ENCODE results near the gene SGK1.
A peak's percentile ranks its signal among the peaks of the same experiment; 100 is the strongest.
"Not testable (repeated sequence)": the region's sequence is repeated elsewhere in the genome, so short reads cannot be mapped to it uniquely, and the experiment has no call there.

Gene SGK1

GRCh38 chr6:134221250-134221649, 96.7 kb downstream of the SGK1 start:
- DNase-seq (ENCODE audit: low spot score) = no peak

- DNase-seq (ENCODE audit: low spot score) = no peak
Measured at GRCh38 chr6:134217798-134218140, 100.1 kb downstream of the SGK1 start.

DNA sequence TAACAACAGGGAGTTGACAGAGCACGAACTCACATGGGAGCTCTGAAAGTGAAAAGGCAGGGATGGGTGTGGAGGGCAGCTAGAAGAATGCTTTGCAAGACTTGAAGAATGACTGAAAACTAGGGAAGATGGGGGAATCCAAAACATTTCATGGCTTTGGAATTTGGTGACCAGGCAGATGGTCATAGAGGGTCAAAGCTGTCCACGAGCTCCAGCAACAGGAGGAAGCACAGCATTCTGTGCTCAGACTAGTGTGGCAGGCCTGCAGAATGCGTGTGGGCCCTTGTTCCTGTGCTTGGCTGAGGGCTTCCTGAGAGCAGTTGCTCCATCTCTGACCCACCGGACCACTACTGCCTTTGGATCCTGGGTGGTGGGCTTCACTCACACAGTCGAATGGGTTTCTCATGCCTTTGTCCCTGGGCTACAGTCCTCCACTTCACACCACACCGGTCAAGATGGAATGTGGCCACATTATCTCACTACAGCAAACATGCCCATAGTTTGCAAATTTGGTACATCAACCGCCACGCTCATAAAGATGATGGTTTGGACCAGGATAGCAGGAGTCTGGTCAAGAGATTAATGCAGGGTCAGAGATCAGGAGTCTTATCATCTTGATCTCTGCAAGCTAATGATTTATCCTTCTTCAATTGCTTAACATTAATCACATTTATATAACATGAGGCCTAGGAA, 100.7 kb downstream of the SGK1 start:
- no peak for DNase-seq (ENCODE audit: low spot score)

DNA sequence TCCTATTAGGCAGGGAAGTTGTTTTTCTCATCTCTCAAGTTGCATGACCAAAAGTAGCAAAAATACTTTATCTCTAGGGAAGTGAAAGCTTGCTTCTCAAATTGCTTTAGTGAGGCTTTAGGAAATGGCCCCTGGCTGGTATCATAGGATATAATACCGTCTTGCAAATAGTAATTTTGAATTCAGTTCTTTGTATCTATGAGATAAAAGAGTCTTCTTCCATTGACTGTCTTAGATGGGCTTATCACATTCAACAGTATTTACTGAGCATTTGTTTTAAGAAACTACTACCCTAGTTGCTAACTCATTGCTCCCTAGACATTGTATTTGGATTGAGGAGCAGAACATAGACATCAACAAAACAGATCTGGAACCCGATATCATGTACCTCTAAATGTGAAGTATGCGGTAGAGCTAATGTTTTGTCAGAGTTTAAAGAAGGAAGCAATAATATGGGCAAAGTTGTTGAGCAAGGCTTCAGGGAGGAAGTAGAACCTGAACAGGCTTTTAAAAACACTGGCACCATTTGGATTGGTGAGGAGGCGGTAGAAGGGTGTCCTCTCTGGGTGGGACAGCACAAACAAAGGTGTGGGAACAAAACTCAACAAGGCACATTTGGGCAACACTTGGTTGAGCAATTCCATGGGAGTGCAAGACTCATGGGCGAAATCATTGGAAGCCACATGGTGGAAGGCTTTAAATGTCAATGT, 101.5 kb downstream of the SGK1 start:
- DNase-seq (ENCODE audit: low spot score) = peak; percentile 70

- DNase-seq (ENCODE audit: low spot score) = not testable (repeated sequence)
Measured at GRCh38 chr6:134213410-134213809, 104.5 kb downstream of the SGK1 start.

GRCh38 chr6:134211297-134211696, 106.6 kb downstream of the SGK1 start:
- DNase-seq (ENCODE audit: low spot score) = peak; percentile 63

- no peak for DNase-seq (ENCODE audit: low spot score)
Measured at GRCh38 chr6:134207421-134207820, 110.5 kb downstream of the SGK1 start.

DNA sequence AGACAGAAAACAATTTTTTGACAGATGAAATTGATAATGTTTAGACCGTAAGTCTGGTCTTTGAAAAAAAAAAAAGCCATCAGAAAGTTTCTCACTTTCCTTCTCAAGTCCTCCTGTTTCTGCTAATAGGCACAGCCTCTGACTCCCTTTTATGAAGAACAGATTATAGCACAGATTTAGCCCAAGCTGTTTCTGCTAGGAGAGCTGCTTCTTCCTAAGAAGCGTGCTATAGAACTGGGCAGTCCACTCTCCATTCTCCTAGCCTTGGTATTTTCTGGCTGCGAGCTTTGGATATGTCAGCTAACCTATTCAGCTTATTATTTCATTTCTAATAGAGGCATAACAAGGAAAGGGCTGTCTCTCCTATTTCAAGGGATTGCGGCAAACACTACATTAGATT, 112.5 kb downstream of the SGK1 start:
- DNase-seq (ENCODE audit: low spot score) = no peak

GRCh38 chr6:134204759-134205158, 113.2 kb downstream of the SGK1 start:
- DNase-seq (ENCODE audit: low spot score) = not testable (repeated sequence)

GRCh38 chr6:134204031-134204430, 113.9 kb downstream of the SGK1 start:
- DNase-seq (ENCODE audit: low spot score) = no peak

DNA sequence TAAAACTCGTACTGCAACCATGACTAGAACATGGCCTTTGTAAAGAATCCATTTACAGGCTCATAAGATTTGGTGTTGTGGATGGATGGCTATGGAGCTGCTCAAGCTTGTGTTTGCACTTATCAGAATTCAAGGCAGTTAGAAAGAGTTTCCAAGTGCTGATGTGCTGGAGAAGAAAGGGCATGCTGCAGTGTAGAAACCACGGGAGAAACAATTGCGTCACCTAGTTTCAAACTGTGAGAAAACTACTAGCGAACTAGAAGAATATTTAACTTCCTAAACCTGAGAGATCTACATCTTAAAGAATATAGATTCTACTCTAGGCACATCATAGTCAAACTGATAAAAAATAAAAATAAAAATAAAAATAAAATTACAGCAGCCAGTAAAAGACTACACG, 116.2 kb downstream of the SGK1 start:
- DNase-seq (ENCODE audit: low spot score) = no peak

DNA sequence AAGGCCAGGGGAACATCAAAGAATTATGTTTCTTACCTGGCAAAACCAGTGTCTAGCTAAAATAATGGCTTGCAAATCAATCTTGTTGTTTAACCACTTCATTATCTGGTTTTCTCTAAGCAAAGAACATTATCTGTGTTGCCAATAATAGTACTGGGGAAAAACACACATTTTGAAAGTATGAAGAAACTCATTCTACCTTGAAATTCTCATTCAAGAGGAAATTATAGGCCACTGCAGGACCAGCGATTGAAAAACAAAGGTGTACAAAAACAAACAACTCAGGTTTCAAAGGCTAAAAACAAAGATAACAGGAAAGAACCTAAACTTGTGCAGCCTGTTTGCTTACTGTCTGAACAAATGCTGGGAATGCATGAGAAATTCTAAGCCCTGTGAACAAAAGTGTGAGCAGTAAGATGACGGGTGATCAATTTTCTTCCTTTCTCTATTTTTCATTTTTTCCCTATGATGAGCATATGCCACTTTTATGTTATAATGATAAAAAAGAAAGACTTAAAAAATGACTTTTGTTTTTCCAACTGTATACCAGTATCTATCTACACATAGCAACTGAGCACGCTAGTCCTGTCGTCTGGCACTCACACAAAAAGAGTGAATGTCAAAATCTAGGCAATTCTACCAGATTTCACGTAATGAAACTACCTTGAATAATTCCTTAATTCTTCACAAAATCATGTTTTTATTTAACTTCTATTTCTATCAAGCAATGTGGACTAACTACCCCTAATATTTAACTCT, 117.9 kb downstream of the SGK1 start:
- no peak for DNase-seq (ENCODE audit: low spot score)

- DNase-seq (ENCODE audit: low spot score) = no peak
Measured at GRCh38 chr6:134198093-134198492, 119.8 kb downstream of the SGK1 start.

DNA sequence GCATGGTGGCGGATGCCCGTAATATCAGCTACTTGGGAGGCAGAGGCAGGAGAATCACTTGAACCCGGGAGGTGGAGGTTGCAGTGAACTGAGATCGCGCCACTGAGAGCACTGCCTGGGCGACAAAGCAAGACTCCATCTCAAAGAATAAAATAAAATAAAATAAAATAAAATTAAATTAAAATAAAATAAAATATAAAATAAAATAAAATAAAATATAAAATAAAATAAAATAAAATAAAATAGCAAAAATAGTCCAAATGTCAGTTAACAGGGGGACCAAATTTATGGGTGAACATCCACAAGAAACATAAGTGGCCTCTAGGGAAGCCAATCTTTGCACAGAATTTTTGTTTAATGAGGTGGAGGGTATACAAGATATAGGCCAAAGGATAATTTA, 120.2 kb downstream of the SGK1 start:
- DNase-seq (ENCODE audit: low spot score) = not testable (repeated sequence)

GRCh38 chr6:134196568-134197193, 121.2 kb downstream of the SGK1 start:
- no peak for DNase-seq (ENCODE audit: low spot score)

DNA sequence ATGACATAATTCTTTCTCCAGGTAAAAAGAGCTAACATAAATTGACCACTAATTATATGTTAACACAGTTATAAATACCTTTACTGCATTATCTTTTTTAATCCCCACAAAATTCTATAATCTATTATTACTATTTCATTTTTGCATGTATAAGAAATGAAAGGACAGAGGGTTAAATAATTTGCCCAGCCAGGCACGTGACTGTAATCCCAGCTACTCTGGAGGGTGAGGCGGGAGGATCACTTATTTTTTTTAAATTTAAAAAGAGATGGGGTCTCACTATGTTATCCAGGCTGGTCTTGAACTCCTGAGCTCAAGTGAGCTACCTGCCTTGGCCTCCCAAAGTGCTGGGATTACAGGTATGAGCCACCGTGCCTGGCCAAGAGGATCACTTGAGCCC, 121.9 kb downstream of the SGK1 start:
- DNase-seq (ENCODE audit: low spot score) = no peak

DNA sequence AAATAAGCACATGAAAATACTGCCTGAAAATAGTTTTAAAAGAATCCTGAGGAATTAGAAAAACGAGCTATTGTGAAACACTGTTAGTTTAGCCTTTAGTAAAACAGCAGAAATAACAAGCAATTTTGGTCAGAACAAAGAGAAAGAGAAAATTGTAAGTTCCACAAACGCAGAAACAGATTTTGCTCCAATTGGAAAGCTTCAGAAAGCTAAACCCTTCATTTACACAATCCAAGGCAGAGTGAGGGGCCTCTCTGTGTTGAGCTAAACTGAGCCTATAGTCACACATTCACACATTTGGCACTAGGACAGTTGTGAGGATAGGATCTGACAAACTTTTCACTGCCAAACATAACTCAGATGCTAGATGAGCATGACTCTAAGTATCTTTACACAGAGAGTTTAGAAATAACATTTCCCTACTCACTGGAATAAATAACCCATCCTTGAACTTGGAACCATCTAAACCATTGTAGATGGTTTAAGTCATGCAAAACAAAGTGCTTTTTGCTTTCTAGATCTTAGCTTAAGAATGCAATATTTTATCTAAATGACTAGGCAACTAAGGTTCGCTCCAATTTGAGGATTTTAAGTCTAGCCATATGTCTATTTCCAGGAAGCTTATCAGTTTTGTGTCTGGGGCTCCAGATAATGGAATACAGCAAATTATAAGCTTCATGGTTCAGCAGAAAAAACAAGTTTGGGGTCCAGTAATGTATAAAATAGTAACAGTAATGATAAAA, 122.6 kb downstream of the SGK1 start:
- DNase-seq (ENCODE audit: low spot score) = no peak

DNA sequence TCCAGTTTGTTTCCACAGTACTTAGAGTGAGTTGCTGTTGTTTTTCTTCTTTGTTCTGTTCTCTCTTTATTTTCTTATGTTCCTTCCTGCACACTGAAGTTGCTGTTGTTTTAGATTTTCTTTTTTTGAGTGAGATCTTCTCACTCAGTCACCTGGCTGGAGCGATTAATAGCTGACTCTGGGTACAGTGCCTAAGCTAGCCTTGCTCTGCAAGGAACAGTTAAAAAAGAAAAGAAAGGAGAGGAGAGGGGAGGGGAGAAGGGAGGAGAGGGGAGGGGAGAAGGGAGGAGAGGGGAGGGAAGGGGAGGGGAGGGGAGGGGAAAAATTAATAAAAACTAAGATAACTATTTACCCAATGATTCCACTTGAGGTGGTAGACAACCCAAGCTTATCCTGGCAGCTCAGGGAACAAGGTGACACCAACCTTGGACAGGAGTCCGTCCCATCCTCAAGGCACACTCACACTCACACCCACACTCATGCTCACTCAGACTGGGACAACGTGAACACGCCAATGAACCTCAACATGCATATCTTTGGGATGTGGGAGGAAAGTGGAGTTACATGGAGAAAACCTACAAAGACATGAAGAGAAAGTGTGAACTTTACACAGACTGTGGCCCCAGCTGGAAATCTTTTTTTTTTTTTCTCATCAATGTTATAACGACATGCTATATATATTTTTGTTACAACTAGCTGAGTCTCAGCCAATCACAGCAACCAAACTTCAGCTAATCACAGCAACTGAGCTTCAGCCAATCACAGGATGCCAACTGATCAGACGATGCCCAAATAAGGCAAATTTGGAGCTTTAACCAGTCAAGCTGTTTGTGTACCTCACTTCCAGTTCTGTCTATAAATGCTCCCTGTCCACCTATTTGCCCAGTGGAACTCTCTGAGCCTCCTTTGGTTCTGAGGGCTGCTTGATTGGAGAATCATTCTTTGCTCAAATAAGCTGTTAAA, 124.1 kb downstream of the SGK1 start:
- no peak for DNase-seq (ENCODE audit: low spot score)

GRCh38 chr6:134192609-134193008, 125.3 kb downstream of the SGK1 start:
- DNase-seq (ENCODE audit: low spot score) = not testable (repeated sequence)

DNA sequence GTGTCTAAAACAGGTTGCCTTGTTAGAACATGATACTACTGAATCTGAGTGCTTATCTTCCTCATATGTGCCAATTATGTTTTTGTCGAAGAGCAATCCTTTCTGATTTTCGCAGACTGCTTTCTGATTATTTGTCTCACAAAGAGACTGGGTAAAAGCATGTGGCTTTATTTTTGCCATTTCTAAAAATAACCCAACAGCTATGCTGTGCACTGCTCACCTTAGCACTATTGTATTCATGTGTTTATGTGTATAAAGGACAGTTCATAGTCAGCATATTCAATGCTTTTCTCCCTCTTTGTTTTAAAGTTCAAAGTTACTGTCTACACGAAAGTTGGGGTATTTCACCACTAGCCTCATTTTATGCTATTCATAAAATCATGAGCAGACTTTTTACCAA, 127.0 kb downstream of the SGK1 start:
- peak; percentile 1 for DNase-seq (ENCODE audit: low spot score)

GRCh38 chr6:134187751-134188150, 130.2 kb downstream of the SGK1 start:
- DNase-seq (ENCODE audit: low spot score) = no peak
